DMS53 (cell line): Measurements from ENCODE around the gene TRPT1.
A peak's percentile ranks its signal among the peaks of the same experiment; 100 is the strongest.

Source experiments
- DNase-seq: peaks from one replicate; lab custom pipeline; 2025; lab: John Stamatoyannopoulos, UW

The TRPT1 gene

DNA sequence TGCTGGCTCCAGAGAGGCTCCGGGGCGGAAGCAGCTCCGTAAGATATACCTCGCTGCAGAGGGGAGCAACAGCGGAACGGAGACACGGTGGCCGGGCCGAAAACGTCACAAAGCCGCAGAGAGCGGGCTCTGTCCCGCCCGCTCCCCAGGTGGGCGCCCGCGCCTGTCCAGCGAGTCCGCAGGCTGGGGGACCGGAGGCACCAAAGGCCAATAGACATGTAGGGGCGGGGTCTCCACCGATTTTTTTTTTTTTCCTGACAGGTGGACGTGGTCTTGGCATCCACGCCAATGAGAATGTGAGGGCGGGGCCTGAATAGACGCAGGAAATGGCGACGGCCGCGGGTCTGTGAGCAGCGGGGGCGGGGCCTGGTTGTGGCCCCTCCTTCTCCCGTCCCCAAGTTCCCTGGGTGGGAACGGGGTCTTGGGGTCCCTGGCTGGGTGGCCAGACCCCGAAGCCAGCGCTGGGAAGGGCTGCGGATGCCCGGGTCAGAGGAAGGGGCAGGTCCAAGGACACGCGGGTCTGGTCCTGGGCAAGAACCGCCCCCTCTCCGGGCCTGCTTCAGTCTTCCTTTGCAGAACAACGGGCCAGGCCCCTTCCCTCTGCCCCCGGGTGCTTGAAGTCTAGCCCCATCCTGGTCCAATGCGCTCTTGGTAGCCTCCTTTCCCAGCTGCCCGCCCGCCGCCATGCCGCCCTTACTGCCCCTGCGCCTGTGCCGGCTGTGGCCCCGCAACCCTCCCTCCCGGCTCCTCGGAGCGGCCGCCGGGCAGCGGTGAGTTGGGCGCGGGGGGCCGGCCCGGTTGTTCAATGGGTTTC is 4.4 kb upstream of the TRPT1 start, which contains the start of gene DNAJC4:
Gene DNAJC4 (plus strand): TSS at position 378 of the 814 bp plus-strand sequence. CDS start 307 bp downstream, at position 685.
- DNase-seq, result peak; percentile 98

- DNase-seq, result no peak
Measured at GRCh38 chr11:64229744-64230170, 3.8 kb upstream of the TRPT1 start.

DNA sequence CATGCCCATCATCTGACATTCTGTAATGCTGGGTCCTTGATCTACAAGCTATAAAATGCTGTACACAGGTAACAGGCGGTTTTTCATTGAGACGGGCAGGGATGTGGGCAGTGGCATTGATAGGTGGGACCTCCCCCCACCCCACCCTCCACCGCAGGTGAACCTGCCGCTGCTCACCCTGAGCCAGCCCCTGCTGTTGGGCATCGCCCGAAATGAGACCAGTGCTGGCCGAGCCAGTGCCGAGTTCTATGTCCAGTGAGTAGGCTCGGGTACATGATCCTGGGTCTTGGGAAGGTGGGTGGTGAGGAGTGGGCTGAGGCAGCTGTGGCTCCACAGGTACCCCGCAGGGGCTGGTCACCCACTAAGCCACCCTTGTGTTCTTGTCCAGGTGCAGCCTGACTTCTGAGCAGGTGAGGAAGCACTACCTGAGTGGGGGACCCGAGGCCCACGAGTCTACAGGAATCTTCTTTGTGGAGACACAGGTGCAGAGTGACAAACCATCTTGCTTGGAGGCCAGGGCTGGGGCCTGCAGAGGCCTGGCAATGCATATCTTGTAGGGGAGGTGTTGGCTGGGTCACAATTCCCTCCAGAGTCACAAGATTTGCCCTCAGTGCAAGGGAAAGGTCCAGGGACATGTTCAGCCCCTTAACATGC is 3.2 kb upstream of the TRPT1 start:
- peak; percentile 48 for DNase-seq

GRCh38 chr11:64227405-64227956 is 1.5 kb upstream of the TRPT1 start:
- DNase-seq, result no peak

- peak; percentile 83 for DNase-seq
Measured at GRCh38 chr11:64226507-64227051, 593 bp upstream of the TRPT1 start.

DNA sequence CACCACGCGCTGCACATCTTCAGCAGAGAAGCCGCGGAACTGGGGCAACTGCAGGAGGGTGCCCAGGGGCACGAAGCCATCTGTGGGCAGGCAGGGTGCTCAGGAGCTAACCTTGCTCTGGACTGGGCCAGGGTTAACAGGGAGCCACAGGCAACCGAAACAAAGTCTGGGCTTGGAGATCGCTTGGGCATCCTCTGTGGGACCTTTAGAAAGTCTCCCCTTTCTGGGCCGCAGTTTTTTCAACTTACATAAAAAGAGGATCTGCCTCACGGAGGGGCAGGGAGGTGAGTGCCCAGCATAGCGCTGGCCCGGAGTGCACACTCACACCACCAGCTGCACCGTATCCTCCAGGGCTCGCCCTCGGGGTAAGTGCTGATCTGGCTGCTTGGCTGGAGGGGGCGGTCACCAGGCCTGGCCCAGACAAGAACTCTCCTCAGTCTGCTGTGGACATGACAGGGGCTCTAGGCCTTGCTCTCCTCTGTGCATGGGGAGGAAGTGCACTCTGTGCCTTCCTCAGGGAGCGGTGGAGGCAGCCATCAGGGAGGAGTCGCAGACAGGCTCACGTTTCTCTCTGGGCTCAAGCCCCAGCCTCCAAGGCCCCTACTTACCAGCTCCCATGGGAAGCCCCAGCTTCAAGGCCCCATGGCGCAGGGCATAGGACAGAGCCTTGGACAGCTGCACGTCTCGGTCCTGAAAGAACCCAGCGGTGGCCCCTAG is 937 bp downstream of the TRPT1 start:
- DNase-seq, result peak; percentile 56

- DNase-seq, result no peak
Measured at GRCh38 chr11:64224151-64224890, 1.7 kb downstream of the TRPT1 start.

- no peak for DNase-seq
Measured at GRCh38 chr11:64223001-64223651, 2.9 kb downstream of the TRPT1 start.

- no peak for DNase-seq
Measured at GRCh38 chr11:64222651-64223000, 3.4 kb downstream of the TRPT1 start.

DNA sequence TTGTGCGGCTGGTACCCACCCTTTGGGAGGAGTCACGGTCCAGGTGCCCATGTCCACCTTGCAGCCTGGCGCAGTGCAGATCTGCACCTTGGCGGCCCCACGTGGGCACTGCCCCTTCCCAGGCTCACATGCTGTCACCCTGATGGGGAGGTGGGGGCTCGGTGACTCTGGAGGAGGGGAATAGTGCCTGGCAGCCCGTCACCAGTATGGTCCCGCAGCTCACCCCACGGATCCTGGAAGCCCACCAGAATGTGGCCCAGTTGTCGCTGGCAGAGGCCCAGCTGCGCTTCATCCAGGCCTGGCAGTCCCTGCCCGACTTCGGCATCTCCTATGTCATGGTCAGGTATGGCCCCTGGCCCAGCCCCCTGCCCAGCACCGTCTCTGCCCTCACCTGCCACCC is 5.2 kb downstream of the TRPT1 start:
- DNase-seq, result no peak

- no peak for DNase-seq
Measured at GRCh38 chr11:64220271-64220670, 5.7 kb downstream of the TRPT1 start.

GRCh38 chr11:64219755-64220154 is 6.2 kb downstream of the TRPT1 start:
- no peak for DNase-seq

GRCh38 chr11:64219354-64219684 is 6.7 kb downstream of the TRPT1 start:
- DNase-seq, result no peak

- no peak for DNase-seq
Measured at GRCh38 chr11:64218628-64219353, 7.2 kb downstream of the TRPT1 start.

DNA sequence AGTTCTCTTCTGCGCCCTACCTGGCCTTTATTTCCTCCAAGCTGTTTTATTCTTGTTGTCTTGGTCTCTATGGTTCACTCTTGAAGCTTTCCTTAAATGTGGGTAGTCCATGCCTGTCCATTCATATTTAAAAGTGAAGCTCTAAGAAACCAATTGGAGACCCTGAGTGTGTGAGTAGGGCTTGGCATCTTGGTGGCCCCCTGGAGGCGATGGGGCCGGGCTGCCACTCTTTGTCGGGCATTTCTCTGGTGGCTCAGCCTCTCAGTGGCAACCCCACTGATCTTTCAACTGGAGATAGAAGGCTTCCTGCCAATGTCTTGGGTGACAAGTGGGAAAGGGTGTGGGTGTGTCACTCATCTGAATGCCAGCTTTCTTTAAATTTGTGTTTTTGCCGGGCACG is 9.1 kb downstream of the TRPT1 start:
- no peak for DNase-seq

GRCh38 chr11:64211181-64211872 is 14.7 kb downstream of the TRPT1 start:
- no peak for DNase-seq

DNA sequence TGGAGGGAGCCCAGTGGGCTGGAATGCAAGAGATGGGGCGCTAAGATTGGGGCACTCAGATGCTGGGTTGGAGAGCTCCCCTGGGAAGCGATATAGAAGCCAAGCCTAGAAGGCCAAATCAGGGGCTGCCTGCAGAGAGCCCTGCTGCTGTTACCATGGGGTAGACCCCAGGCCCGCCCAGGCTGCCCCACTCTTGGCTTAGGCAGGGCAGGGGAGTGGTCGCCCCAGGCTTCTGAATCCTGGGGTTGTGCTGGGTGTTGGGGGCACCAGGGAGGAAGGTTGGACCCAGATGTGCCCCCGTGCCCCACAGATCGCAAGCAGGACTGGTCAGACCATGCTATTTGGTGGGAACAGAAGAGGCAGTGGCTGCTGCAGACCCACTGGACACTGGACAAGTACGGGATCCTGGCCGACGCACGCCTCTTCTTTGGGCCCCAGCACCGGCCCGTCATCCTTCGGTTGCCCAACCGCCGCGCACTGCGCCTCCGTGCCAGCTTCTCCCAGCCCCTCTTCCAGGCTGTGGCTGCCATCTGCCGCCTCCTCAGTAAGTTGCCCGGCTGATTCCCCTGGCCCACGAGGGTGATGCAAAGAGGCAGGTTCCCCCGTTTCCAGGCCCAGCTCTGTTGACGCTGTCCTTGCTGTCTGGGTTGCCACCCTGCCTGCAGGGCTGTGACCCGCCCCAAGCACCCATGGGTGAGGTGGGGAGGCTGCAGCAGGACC is 15.5 kb downstream of the TRPT1 start:
- no peak for DNase-seq

DNA sequence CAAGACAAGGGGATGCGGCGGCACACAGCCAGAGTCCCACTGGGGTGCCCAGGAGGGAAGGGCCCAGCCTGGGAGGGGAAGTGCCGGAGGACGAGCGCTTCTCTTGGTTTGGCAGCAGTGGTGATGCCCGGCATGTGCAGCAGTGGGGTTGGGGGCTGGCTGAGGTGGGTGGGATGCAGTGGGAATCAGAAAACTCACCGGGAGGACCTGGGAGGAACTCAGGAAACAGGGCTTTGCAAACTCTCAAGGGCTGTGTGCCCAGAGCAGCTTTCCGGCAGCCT is 16.5 kb downstream of the TRPT1 start:
- no peak for DNase-seq

DNA sequence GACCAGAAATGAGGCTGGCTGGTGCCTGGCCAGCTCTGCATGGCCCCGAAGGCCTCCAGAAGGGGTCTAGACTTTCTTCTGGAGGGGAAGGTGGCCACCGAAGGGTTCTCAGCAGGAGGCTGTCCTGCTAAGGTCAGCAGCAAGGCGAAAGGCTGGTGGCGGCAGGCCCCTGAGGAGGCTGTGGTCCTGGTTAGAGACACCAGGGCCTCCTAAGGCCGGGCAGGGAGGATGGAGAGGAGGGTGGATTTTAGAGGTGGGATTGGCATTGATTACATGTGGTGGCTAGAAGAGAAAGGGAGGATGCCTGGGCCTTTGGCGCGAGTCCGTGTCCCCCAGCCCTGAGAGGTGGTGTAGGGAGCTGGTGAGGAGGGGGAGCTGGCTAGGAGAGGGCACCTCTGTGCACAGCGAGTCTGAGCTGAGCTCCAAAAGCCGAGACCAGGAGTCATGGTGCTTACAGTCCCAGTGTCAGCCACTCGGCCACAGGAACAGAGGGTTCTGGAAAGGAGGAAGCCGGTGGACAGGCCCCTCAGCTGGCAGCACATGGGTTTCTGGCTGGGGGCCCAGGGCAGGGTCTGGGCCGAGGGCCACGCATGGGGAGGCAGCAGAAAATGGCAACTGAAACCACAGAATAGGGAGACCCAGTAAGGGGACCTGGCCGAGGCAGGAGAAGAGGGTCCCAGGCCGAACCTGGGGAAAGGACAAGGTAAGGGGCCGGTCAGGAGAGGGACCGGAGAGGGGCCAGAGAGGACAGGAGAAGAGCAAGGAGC is 17.0 kb downstream of the TRPT1 start:
- no peak for DNase-seq
